Stimulated activated CD4-positive, alpha-beta T cell treated with anti-CD3 and anti-CD28 coated beads, Interleukin-15, amount 100 ng/mL, for 24 hours (primary cell): ENCODE results near the gene PLXNA2.

Experiments used
- DNase-seq: peaks from one replicate; pipeline ENCODE4 v3.0.0-alpha.2; 2020

The PLXNA2 gene

GRCh38 chr1:208158640-208159554 is 85.3 kb downstream of the PLXNA2 start:
- DNase-seq = no peak

DNA sequence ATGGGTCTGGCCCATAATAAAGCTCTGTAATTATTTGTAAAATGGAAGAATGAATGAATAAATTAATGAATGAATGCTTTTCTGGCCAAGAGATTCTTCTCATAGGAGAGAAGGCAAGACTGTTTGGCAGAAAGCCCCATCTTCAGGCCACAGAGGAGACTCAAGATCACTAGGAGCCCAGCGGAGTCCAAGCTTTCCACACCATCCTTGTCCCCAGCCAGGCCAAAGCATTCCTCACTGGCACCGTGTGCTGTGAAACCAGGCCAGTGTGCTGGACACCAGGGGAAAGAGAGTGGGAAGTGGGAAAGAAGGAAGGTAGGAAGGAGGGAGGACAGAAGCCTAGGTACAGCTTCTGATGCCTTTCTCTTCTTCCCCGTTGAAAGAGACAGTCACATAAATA is 86.4 kb downstream of the PLXNA2 start:
- DNase-seq = no peak

GRCh38 chr1:208156741-208157140 is 87.4 kb downstream of the PLXNA2 start:
- no peak for DNase-seq

DNA sequence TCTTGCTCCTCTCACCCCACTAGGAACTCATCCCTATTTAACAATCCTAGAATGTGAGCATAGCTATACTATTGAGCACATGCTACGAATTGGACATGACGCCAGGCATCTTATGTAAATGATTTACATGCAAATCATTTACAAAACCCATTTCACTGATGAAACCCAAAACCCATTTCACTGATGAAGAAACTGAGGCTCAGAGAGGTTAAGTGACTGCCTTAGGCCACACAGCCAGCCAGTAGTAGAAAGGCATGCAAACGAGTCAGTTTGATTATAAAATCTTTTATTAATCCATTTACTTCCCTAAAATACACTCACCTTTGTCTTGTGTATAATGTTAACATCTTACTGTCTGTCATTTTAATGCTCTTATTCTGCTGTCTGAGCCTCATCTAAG is 87.9 kb downstream of the PLXNA2 start:
- no peak for DNase-seq

- DNase-seq = no peak
Observed at GRCh38 chr1:208154679-208155642, 89.2 kb downstream of the PLXNA2 start.

DNA sequence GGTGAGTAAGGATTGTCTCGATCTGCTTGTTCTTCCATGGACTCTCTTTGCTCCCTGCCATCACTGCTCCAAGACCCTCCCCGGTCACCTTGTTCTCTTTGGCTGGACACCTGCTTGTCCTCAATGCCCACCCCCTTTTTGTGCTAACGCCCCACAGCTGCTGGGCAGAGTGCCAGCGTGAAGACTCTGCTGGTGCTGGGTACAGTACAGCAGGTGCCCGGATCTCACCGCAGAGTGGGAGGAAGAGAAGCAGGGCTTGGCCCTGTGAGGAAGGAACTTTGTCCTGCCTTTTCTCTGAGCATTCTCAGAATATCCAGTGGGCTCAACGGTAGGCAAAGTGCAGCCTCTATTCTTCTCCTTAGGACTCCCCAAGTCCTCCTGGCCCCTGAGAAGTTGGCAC is 90.1 kb downstream of the PLXNA2 start:
- DNase-seq = no peak

- DNase-seq = no peak
Observed at GRCh38 chr1:208153386-208153785, 90.8 kb downstream of the PLXNA2 start.

DNA sequence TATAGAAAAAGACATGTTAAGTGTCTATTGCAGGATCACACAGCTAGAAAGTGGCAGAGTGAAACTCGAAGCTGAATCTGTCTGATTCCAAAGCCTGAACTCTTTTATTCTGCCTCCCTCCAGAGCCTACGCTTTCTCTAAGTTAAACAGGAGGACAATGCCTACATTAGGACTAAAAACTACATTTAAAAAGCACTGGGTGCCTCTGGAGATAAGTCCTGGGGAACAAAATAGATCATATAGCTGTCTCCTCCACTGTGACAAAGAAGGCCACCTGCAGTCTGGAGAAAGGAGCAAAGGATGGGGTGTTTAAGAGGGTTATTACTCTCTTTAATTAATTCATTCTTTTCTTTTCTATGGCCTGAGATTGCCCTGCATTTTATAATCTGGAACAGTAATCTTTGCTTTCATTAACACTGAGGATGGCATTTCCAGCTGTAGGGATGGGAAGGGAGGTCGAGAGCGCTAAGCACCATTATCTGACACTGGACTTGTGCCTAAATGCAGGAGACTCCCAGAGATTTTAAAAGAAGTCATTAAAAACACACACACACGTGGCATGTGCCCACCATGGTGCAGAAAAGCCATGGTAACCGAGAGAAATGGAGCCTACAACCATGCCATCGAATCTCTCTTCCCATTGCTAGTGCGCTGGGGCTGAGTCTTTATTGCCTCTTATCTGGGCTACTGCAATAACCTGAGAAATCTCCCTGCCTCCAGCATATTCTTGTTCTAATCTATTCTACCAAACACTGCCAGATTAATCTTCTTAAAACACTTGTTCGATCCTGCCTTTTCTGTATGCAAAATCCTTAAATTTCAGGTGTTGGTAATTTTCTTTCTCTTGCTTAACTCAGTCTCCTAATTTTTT is 92.2 kb downstream of the PLXNA2 start:
- DNase-seq = no peak

- DNase-seq = no peak
Observed at GRCh38 chr1:208150833-208151458, 93.2 kb downstream of the PLXNA2 start.

DNA sequence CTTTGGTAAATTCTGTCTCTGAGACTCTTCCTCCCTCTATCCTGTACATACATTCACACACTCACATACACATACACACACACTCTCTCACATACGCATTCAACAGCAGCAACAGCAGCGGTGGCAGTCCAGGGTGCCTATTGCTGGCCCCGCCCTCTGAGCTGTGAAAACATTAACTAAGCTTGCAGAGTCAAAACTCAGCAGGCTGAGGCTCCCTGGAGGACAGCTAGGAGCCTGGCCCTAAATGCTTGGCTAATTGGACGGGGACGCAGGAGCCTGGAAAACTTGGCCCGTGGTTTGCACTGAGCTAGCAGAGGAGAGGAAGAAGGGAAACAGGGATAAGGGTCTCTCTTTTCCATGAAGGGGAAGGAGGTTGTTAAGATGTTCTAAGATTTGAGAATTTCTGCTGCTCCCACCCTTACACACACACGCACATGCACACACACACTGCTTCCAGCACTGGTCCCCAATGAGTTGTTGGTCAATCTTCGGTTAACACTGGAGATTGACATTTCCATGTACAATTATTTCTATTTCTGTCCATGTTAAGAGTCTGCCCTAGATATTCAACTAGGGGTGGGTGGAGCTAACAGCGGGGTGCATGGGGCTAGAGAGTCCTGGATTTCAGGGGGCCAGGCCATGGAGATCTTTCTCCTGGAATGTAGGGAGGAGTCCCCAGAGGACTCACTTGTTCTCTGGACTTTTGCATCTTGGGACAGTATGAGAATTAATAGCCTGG is 94.2 kb downstream of the PLXNA2 start:
- DNase-seq = no peak

GRCh38 chr1:208149213-208149612 is 95.0 kb downstream of the PLXNA2 start:
- no peak for DNase-seq

DNA sequence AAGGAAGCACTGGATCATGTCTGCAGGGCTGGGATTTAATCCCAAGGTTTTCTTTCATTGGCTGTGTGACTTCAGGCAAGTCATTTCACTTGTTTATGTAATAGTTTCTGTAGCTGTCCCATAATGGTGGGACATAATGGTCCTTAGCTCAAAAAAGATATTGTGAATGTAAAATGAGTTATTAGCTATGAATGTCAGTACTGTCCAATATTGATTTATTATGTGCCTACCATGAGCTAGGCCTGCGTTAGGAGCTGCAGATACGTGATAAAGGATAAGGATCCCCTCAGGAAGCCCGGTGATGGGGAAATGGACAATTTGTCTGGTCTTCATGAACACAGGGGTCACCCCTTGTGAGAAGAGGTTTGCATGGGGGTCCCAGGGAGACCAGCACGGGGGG is 95.8 kb downstream of the PLXNA2 start:
- no peak for DNase-seq

- no peak for DNase-seq
Observed at GRCh38 chr1:208146650-208147049, 97.5 kb downstream of the PLXNA2 start.

- DNase-seq = no peak
Observed at GRCh38 chr1:208145167-208145566, 99.0 kb downstream of the PLXNA2 start.

- no peak for DNase-seq
Observed at GRCh38 chr1:208142590-208143382, 101.4 kb downstream of the PLXNA2 start.

DNA sequence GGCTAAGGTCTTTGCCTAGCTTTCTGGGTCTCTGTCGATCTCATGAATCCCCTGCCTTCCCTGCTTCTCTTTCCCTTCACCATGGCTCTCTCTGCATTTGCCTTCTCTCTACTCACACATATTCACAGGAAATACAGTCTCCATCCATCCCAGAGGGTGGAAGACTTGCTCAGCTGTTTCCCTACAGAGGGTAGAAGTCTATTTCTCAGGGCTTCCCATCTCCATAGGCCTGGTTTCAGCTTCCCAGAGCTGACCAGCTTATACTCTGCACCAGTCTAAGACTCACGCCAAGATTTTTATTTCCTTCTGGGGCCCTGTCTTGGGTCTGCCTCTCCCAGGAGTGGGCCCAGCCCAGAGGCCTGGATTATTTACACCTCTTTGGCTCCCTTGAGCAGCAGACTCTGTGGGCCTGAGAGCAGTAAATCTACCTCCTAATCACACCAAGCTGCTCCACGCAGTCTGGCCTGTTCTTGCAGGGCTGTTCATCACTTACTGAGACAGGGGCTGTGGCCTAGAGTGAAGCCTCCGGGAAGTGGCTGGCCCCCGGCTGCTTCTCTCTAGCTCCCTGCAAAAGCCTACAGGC is 102.5 kb downstream of the PLXNA2 start:
- DNase-seq = no peak

- no peak for DNase-seq
Observed at GRCh38 chr1:208139434-208140045, 104.6 kb downstream of the PLXNA2 start.

GRCh38 chr1:208137193-208137592 is 107.0 kb downstream of the PLXNA2 start:
- no peak for DNase-seq

- DNase-seq = no peak
Observed at GRCh38 chr1:208136459-208137182, 107.6 kb downstream of the PLXNA2 start.
